ENCODE data around the gene TMBIM6.
"Not testable (repeated sequence)": the region's sequence is repeated elsewhere in the genome, so short reads cannot be mapped to it uniquely, and the experiment has no call there.

Gene TMBIM6

DNA sequence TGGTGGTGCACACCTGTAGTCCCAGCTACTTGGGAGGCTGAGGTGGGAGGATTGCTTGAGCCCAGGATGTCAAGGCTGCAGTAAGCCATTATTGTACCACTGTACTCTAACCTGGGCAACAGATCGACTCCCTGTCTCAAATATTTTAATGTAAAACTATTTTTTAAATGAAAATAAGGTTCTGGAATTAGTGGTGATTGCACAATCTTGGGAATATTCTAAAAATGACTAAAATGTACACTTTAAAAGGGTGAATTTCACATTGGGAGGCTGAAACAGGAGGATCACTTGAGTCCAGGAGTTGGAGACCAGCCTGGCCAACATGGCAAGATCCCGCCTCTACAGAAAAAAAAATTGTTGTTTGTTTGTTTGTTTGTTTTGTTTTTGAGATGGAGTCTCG is 12.9 kb upstream of the TMBIM6 start:
- DNase-seq (ENCODE audit: low read depth, low spot score): no peak

DNA sequence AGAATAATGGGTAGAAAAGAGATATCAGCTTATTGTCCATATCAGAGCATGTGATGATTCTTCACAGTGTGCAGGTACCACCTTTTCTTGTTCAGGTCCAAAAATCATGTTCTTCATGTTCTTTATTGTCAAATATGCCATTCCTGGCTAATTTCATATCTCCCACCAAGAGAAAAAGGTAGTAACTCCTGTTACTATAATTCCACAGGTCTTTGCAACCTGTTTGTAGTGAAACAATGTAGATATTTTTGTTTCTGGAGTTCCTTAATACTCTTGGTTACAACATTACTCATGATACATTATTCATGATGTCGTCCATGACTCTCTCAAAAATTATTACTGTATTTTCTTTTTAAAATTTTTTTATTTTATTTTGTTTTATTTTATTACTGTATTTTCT is 11.3 kb upstream of the TMBIM6 start:
- DNase-seq (ENCODE audit: low read depth, low spot score): no peak

DNA sequence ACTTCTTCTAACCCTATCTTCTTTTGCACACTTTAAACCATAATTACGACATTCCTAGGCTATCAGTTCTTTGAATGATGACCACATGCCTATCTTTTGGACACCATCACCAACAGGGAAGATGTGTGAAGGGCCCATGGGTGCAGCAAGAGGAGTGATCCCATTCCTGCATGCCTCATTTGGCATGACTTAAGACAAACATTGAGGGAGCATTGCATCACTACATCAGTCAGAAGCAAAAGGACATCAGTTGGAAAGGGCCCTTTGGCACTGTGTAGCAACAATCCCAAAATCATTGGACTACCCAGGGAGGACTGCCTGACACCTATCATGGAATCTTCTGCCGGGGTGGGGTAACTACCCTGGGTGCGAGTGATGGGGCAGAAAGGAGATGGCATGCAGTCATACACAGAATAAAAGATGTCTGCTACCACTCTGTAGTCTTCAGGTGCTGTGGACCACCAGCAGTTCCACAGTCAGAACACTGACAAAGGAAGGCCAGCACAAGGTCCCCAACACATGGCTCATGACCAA is 10.7 kb upstream of the TMBIM6 start:
- DNase-seq (ENCODE audit: low read depth, low spot score): no peak

DNA sequence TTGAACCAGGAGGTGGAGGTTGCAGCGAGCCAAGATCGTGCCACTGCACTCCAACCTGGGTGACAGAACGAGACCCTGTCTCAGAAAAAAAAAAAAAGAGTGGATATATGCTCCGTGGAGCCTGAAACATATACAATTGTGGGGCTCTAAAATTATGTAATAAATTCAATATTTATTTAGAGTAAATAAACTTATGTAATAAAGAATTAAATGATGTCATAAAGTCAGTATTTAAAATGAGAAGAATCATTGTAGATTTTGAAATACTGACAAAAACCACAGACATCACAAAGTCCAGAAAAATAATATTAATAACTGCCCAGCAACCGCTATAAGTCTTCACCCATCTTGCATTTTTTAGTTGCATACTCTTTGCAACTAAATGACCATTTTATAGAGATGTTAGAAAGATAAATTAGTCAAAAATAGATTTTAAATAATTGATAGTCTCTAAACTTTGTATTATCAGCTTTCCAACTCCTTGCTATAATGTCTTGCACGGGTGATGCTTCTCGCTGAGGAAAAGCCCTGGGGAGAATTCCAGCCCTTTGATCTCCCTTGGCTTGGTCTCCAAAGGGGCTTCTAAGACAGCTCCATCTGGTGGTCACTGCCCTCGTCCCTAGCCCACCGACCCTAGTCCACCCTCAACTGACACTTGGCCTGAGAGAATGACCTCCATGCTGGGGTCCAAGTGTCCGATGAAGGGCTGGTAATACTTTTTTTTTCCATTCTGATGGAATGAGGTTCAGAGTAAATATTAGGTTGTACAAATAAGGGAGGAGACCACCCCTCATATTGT is 7.9 kb upstream of the TMBIM6 start:
- no peak for DNase-seq (ENCODE audit: low read depth, low spot score)

DNA sequence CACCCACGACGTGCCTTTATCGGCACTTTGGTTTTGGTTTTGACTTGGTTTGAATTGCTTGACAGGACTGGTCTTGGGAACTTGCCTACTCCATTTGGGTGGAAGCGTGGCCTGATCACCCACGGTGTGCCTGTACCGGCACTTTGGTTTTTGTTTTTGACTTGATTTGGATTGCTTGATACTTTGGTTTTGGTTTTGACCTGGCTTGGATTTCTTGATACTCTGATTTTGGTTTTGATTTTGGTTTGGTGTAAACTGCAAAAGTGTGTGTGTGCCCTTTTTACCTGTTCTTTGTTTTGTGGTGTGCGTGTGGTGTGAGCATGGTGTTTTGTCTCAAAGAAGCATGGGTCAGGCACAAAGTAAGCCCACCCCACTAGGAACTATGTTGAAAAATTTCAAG is 6.5 kb upstream of the TMBIM6 start:
- not testable (repeated sequence) for DNase-seq (ENCODE audit: low read depth, low spot score)

DNA sequence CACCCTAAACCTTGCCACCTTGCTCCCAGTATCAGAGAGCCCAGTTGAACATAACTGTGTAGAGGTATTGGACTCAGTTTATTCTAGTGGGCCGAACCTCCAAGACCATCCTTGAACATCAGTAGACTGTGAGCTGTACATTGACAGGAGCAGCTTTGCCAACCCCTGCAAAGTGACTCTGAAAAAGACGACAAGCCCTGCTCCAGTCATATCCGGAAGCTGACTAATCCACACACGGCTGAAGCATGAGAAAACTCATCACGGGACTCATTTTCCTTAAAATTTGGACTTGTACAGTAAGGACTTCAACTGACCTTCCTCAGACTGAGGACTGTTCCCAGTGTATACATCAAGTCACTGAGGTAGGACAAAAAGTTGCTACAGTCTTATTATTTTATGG is 2.6 kb upstream of the TMBIM6 start:
- not testable (repeated sequence) for DNase-seq (ENCODE audit: low read depth, low spot score)

DNA sequence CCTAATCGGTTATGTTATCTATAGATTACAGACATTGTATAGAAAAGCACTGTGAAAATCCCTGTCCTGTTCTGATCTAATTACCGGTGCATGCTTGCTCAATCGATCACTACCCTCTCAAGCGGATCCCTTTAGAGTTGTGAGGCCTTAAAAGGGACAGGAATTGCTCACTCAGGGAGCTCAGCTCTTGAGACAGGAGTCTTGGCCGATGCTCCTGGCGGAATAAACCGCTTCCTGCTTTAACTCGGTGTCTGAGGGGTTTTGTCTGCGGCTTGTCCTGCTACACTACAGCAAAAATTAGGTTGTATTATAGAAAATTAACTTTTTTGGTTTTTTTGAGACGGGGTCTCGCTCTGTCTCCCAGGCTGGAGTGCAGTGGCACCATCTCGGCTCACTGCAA is 1.1 kb upstream of the TMBIM6 start:
- DNase-seq (ENCODE audit: low read depth, low spot score): not testable (repeated sequence)

DNA sequence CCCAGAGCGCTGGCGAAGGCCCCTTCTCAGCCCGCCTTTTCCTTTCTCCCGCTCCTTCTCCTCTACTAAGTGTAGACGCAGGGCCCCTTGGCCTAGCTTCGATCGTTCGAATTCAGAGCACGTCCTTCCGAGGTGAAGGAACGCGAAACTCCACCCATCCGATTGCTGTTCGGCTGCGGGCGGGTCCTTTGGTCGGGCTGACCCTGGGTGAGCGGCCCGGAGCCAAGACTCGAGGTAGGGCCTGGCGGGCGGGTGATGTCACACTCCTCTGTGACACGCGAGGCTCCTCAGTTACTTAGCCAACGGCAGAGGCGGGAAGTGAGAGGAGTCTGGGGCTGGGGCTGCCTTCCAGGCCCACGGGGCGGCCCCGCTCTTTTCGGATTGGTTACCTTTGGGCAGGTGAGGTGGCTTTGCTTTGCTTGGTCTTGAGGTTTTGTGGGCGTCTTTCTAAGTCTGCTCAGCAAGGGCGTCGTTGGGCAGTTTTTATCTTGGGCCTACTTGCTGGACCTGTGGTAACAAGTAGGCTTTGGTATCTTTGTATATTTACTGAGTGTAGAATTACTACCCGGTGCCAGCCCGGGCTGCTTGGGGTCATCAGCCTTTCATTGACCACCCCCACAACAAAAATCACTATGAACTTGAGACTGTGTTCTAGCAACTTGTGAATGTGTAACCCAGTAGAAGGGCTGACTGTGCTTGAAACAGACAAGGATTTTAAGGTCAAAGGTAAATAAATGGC is 694 bp downstream of the TMBIM6 start:
- DNase-seq (ENCODE audit: low read depth, low spot score): peak; percentile 95

DNA sequence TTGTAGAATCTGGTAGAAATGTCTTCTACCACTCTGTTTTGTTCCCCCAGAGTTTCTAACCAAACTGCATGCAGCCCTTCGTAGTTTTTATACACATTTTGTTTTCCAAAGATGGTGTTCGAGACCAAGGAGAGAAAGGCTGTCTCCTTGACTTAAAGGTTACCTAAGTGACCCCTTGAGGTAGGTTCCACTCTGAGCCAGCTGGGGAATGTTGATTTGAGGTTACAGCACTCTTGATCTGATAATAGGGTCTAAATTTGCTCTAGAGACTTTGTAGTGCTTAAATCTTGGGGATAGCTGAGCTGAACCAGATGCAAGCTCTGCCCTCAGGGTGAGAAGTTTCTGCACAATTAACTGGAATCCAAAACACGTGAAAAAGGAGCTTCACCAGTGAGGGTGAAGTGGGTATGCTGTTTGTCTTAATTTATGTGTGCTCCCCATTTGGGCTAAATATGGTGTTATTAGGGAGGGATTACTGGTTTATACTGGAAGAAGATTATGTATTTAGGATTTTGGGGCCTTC is 3.1 kb downstream of the TMBIM6 start:
- DNase-seq (ENCODE audit: low read depth, low spot score): no peak

DNA sequence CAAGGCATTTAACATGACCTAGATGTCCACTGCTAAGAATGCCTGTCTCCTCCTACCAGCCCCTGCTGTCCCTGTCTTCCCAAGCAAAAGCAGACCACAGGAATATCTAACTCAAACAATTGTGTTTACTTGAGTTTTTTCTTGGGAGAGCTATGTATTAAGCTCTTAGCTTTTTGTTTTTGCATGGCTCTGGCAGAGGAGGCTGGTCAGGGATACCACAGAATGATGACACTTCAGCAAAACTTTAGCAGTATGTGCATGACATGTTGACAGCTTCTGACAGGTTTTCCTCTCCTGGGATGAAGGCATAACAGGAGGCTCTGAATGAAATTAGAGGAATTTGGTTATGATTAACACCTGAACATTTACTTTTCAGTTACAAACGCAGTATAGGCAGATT is 6.9 kb downstream of the TMBIM6 start:
- peak; percentile 22 for DNase-seq (ENCODE audit: low read depth, low spot score)

DNA sequence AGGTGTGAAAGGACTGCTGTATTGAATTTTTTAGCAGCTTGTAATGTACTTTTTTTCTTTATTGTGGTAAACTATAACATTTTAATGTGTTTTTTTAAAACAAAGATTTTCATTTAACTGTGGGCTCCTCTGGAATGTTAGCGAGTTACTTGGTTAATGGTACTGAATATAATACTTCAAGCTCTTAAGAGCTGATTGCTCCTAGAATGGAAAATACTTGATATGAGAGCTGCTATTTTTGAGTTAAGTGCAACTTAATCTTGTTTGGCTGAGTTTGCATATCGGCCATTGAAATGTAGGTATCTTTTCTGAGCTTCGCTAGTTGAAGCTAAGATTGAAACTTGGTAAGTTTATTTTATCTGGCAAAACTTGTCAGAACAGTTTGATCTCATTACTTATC is 7.4 kb downstream of the TMBIM6 start:
- DNase-seq (ENCODE audit: low read depth, low spot score): no peak

DNA sequence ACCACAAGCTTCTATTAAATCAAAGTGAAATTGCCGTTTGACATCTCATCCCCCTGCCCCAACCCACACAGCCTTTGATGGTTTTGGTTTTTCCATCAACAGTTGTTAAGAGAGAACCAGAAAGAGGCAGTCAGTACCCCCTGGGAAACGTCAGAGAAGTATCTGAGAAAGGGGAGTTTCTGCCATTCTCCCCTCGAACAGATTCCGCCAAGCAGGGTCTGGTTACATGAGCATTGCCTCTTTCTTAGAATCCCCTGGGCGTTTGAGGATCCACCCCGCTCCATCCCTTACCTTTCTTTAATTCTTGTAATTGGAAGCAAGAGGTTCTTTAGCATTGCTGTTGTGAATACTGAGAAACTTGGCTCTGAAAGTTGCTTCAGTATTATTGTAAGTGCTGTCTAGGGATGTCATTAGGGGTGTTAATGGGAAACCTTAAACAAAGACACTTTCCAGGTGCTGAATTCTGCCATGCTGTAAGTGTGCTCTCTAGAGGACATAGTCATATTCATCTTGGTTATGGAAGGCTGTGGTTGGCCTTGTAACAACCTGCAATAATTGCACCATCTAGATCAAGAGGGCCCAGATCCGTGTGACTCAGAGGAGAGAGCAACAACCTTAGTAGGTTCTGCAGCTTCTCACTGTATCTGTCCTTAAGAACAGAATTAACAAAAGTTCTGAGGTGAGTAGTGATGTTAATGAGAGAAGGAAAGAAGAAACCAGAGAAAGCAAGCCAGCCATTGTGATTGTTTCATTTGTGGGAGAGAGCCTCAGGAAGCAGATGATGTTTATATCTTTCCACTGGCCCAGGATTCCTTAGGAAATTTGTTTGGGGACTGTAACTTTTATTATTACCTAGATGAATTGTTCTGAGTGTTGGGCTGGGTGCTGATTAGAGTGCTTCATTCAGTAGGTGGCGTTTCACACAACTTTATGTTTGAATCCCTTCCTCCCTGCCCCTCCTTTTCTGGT is 9.0 kb downstream of the TMBIM6 start:
- peak; percentile 17 for DNase-seq (ENCODE audit: low read depth, low spot score)

DNA sequence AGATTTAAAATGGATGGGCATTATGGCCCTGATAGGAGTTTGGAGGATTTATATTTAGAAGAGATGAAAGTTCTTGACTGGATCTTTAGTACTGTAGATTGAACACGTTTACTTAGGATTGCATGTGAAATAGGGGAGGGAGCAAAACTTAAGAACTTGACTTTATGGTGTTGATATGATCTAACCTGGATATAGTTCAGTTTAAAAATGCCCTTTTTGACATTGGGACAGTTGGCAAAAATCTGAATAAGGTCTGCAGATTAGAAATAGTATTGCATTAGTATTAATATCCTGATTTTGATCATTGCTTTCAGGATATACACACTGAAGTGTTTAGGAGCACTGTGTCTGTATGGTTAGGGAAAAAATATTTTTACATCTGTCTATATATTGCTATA is 9.6 kb downstream of the TMBIM6 start:
- no peak for DNase-seq (ENCODE audit: low read depth, low spot score)

DNA sequence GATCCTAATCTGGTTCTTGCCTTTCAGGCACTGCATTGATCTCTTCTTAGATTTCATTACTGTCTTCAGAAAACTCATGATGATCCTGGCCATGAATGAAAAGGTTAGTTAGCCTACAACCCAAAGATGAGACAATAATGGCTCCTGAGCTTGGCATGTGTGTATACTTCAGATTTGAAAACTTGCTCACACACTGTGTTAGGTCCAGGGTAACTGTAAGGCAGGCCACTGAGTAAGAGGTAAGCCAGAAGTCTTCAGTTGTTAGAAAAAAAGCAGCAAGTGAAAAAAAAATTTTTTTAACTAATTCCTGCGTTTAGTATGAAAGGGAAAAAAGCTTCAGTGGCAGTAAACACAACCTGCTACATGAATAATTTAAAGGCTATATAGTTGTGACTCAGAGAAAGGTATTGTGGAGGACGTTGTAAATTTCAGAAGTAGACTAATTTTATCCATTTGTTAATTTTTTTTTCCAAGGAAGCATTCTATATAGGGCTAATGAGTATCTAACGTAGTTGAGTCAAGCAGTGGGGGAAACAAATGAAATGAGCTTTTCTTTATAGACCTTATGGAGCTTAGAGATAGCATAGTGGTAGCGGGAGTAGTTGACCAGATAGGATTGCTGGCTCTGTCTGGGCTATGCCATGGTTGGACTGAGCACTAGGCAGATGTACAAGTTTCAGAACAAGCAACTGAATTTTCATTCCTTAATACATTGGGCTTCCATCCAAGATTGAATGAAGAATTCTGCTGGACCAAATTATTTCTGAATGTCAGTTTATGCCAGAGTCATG is 20.5 kb downstream of the TMBIM6 start:
- DNase-seq (ENCODE audit: low read depth, low spot score): no peak

DNA sequence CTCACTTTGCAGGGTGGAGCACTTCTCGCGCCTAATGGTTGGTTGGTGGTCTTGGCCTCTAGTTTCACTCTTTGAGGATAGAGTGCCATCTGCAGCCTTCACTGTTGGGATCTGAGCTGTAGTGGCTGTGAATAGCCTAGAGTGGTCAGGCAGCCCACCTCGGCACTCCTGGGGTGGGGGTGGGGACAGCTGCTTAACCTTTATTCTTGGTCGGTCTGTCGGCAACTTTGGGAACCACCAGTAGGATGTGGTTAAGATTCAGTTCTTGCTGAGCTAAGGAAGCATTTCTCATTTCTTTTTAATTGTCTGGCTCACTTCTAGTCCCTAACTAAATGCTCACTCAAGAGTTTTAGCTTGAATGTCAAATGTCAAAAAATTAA is 21.1 kb downstream of the TMBIM6 start:
- no peak for DNase-seq (ENCODE audit: low read depth, low spot score)

DNA sequence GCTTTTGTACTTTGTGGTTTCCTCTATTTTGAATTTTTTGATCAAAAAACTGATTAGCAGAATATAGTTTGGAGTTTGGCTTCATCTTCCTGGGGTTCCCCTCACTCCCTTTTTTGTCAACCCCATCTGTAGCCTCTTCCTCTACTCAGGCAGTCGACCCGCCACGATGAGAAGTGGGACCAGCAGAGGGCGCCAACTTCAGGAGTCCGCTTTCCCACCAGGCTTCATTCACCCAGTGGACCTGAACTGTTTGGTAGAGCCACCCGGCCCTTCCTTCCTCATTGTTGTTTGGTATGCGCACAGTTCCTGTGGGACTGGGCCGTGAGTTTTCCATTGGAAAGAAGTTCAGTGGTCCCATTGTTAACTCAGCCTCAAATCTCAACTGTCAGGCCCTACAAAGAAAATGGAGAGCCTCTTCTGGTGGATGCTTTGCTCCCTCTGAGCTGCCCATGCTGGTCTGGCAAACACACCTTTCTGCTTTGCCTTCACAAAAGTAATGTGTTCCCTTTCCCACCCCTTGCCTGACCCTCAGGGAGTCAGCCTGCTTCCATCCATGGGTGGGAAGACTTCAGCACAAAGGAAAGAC is 21.7 kb downstream of the TMBIM6 start:
- DNase-seq (ENCODE audit: low read depth, low spot score): peak; percentile 71

DNA sequence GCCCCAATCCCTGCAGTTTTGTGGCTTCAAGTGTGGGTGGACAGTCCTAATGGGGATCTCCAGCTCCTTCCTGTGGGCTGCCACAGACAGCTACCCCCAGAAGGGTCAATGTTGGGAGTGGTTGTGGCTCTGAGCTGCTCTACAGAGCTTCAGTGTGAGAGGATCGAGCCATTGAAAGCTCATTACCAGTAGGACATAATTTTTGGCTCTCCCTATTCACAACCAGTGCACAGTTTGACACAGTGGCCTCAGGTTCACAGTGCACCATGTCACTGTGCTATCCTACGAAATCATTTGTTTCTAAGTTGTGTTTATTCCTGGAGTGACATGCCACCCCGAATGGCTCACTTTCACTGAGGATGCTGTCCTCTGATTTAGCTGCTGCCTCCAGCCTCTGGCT is 22.8 kb downstream of the TMBIM6 start:
- no peak for DNase-seq (ENCODE audit: low read depth, low spot score)

DNA sequence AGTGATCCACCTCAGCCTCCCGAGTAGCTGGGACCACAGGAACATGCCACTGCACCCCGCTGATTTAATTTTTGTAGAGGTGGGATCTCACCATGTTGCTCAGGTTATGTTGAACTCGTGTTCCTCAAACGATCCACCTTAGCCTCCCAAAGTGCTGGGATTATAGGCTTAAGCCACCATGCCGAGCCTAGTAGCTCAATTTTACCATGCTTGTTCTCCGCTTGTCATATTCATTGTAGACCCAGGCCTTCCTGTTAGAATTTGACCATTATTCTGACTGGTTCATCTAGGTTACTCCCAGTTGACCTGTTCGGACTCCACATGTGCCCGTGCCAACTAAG is 24.7 kb downstream of the TMBIM6 start:
- DNase-seq (ENCODE audit: low read depth, low spot score): no peak

DNA sequence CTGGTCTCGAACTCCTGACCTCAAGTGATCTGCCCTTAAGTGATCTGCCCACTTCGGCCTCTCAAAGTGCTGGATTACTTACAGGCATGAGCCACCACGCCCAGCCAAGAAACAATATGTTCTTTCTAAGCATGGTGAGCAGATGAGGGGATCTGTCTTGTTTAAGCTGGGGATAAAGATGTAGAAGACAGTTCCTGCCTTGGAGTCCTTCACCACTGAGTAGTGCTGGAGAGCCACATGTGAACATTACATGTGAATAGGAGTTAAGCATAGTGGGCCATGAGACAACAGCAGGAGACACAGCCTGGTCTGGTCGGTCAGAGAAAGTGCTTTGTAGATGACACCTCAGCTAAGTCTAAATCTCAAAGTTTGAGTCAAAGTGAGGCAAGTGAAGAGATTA is 26.0 kb downstream of the TMBIM6 start:
- DNase-seq (ENCODE audit: low read depth, low spot score): no peak

DNA sequence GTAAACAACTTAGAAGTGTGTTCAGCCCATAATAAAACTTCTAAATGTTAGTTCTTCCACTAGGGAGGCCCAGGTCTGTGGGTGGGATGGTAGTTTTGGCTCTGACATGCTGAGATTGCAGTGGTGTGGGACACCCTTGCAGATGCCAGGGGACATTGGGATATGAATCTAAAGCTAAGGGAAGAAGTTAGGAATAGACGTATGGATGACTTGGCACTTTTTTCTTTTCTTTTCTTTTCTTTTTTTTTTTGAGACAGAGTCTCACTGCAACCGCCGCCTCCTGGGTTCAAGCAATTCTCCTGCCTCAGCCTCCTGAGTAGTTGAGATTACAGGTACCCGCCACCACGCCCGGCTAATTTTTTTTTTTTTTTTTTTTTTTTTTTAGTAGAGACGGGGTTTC is 31.7 kb downstream of the TMBIM6 start:
- DNase-seq (ENCODE audit: low read depth, low spot score): not testable (repeated sequence)

DNA sequence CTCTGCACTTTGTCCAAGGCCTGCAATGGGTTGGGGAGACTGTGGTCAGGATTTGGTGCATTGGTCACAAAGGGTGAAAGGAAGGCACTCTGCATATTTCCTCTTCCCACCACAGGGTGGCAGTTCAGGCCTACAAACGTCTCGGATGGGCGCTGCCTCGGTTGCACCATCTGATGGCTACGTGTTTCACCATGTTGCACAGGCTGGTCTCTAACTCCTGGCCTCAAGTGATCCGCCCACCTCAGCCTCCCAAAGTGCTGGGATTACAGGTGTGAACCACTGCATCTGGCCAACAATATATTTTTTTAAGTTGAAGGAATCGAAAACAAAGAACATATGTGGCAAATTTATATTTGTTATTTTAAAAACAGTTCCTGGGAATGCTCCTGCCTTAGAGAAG is 35.1 kb downstream of the TMBIM6 start:
- peak; percentile 83 for DNase-seq (ENCODE audit: low read depth, low spot score)
